ENCODE data around the gene RARG.
"Not testable (repeated sequence)": the region's sequence is repeated elsewhere in the genome, so short reads cannot be mapped to it uniquely, and the experiment has no call there.

Gene RARG

GRCh38 chr12:53208435-53208834 is 23.6 kb downstream of the RARG start:
- DNase-seq (ENCODE audit: low spot score), result no peak

- DNase-seq (ENCODE audit: low spot score), result no peak
Measured at GRCh38 chr12:53207042-53207441, 25.0 kb downstream of the RARG start, which contains the start of gene ITGB7. ITGB7 (minus strand) TSS chr12:53207251; CDS start chr12:53200443, 6,808 bp downstream.

- no peak for DNase-seq (ENCODE audit: low spot score)
Measured at GRCh38 chr12:53205747-53206419, 26.1 kb downstream of the RARG start.

DNA sequence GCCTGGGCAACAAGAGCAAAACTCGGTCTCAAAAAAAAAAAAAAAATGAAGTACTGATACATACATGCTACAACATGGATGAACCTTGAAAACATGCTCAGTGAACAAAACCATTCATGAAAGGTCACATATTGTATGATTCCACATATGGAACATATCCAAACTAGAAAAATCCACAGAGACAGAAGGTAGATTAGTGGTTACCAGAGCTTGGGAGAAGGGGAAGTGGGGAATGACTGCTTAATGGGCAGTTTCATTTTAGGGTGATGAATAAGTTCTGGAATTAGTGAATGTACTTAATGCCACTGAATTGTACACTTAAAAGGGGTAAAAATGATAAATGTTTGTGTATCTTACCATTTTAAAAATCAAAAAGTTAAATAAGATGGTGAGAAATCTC is 27.7 kb downstream of the RARG start:
- DNase-seq (ENCODE audit: low spot score), result no peak

DNA sequence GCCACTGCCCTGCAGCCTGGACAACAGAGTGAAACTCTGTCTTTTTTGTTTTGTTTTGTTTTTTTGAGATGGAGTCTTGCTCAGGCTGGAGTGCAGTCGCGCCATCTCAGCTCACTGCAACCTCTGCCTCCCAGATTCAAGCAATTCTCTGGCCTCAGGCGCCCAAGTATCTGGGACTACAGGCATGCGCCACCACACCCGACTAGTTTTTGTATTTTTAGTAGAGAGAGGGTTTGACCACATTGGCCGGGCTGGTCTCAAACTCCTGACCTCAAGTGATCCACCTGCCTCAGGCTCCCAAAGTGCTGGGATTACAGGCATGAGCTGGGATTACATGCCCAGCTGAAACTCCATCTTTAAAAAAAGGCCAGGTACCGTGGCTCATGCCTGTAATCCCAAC is 29.7 kb downstream of the RARG start:
- DNase-seq (ENCODE audit: low spot score), result not testable (repeated sequence)

DNA sequence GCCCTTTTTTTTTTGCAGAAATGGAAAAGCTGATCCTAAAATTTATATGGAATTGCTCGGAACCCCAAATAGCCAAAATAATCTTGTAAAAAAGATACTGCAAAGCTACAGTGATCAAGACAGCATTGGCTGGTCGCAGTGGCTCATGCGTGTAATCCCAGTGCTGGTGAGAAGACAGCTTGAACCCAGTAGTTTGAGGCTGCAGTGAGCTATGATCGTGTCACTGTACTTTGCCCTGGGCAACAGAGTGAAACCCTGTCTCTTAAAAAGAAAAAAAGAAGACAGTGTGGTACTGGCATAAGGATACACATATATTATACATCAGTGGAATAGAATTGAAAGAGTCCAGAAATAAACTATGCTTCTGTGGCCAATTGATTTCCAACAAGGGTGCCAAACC is 30.4 kb downstream of the RARG start:
- no peak for DNase-seq (ENCODE audit: low spot score)

- DNase-seq (ENCODE audit: low spot score), result no peak
Measured at GRCh38 chr12:53201177-53201541, 30.9 kb downstream of the RARG start.

GRCh38 chr12:53200458-53201176 is 31.4 kb downstream of the RARG start:
- DNase-seq (ENCODE audit: low spot score), result no peak

DNA sequence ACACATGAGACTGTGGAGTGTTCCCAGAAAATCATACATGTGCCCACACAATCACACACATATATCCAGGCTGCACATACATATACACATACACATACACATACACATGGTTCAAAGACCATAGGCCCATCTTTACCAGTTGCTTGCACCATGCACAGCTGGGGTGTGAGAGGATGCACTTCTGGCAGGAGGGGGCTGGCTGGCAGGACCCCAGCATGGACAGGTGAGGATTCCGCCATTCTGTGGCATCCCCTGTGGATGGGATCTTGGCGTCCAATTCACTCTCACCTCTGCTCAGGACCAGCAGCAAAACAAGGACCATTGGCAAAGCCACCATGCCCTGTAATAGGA is 31.9 kb downstream of the RARG start:
- DNase-seq (ENCODE audit: low spot score), result no peak

GRCh38 chr12:53199700-53200099 is 32.3 kb downstream of the RARG start:
- no peak for DNase-seq (ENCODE audit: low spot score)

GRCh38 chr12:53198486-53199110 is 33.4 kb downstream of the RARG start:
- DNase-seq (ENCODE audit: low spot score), result no peak

GRCh38 chr12:53197011-53197640 is 34.9 kb downstream of the RARG start:
- no peak for DNase-seq (ENCODE audit: low spot score)

- no peak for DNase-seq (ENCODE audit: low spot score)
Measured at GRCh38 chr12:53196486-53196885, 35.5 kb downstream of the RARG start.

GRCh38 chr12:53195516-53196420 is 36.2 kb downstream of the RARG start:
- DNase-seq (ENCODE audit: low spot score), result no peak

DNA sequence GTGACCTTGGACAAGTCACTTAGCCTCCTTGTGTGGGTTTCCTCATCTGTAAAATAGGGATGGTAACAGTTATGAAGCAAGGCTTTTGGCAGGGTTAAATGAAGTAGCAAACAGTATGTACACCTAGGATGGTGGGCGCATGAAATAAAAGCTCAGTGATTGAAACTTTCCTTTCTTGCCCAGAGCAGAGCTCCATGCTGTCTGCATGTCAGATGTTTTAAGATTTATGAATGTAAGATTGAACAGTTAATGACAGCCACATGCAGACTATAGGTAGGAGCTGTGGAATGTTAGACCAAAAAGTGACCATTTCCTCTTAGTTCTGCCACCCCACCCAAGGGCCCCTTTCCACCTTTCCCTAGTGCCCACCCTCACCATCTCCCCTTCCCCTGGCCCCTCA is 37.0 kb downstream of the RARG start:
- no peak for DNase-seq (ENCODE audit: low spot score)

DNA sequence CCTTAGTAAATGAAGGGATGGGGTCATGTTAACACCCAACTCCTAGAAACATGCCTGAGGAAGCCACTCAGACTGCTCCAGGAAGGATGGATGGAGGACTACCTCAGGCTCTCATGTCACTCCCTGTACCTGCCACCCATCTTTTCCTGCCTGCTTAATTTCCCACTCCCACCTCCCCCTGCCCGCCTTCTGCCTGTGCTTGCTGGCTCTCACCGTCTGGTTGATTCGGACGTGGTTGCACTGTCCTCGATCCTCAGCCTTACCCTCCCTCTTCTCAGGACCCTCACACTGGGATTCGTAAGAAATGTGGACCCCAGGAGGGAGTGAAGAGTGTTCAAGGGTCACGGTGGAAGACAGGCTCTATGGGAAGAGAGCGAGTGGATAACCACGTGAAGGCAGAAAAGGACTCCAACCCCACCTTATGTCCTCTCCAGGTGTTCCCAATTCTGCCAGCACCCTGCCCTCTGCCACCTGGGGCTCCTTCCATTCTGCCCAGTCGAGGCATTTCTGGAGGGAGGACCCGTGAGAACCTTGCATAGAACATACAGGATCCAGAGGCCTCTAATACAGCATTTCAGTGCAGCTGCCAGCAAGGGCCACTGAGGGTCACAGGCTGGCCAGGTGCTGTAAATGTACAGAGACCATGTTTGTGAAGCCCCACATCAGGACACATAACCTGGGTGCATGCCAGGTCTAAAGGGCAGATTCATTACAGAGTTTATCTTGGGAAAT is 37.9 kb downstream of the RARG start:
- DNase-seq (ENCODE audit: low spot score), result no peak

GRCh38 chr12:53193040-53193439 is 39.0 kb downstream of the RARG start:
- no peak for DNase-seq (ENCODE audit: low spot score)

DNA sequence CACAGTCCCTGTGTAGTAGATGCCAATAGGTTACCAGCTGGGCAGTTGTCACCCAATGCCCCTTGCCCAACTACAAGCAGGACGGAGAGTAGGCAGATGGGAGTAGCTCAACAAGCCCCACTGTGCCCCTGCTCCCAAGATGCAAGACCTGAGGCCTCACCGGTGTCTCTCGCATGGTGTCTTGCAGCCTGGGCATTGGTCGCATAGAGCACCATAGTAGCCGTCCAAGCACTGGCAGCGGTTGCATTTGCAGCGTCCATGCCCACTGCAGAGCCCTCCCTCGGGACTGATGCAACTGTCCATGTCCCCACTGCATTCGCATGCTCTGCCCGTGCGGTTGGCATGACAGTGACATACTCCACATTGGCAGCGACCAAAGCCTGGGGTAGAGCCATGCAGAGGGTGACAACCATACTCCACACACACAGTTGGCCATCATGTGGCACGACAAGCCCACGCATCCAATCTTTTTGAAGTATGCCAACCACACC is 39.4 kb downstream of the RARG start:
- no peak for DNase-seq (ENCODE audit: low spot score)

DNA sequence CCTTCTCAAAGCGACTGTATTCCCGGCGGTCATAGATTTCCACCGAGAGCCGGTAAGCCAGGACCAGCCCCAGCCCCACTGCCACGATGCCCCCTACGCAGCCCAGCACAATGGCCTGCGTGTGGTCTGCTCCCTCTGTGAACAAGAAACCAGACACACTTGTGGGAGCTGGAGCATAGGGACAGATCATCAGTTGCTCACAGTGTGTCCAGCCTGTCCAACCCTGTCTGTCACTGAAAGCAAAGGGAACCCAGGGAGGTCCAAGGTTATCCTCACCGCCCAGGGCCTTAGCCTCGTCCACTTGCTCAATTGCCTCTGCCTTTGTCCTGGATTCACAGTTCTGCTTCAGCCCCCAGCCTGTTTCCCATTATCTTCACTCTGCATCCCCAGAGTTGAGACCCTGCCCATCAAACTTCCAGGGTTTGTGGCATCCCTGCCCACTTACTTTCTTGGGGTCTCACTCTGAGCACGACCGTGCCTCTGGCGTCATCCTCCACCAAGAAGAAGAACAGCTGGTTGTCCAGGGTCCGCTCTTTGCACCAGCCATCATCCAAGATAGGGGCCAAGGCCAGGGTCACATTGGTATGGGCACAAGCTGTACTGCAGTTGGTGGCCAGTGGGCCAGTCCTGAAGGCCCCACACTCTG is 40.0 kb downstream of the RARG start:
- DNase-seq (ENCODE audit: low spot score), result no peak

DNA sequence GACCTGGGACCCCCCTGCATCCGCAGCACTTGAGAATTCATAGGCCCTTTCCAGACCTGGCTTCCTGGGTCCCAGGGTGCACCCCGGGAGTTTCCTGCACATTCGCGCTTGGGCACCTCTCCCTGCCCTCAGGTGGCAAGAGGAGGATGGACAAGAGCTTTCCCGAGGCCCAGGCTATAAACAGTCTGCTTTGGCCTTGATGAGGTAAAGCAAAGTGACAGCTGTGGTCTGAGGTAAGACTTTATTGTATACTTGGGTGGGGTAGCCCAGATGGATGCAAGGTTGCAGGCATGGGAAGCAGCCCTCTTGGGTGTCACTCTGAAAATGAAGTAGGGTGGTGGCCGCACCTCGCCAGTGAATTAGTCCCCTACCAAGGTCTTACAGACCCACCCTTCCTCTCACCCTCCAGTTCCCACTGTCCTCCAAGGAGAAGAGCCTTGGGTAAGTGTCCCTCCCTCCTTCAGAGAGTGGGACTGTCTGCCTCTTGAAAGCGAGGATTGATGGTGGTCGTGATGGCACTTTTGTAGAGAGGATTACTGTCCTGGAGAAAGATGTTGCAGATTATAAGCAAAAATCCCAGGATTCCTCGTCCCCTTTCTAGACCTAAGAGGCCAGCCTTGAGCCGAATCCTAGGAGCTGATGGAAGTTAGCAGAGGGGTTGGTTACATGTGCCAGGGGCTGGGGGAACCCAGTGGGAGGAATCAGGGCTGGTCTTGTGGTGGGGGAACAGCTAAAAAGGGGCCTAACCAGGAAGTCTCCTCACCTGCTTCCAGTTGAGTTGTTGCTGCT is 40.7 kb downstream of the RARG start:
- no peak for DNase-seq (ENCODE audit: low spot score)

All from kidney capillary endothelial cell (primary cell).